NCI-H774 (cell line): ENCODE results near the gene GPC6.
"Not testable (repeated sequence)": the region's sequence is repeated elsewhere in the genome, so short reads cannot be mapped to it uniquely, and the experiment has no call there.

ENCODE experiments used
- DNase-seq: peaks from one replicate; lab custom pipeline; 2025; lab: John Stamatoyannopoulos, UW

The GPC6 gene

GRCh38 chr13:94302847-94303565 lies 1076.4 kb downstream of the GPC6 start:
- not testable (repeated sequence) for DNase-seq

- no peak for DNase-seq
Measured at GRCh38 chr13:94303644-94304174, 1077.1 kb downstream of the GPC6 start.

GRCh38 chr13:94305033-94305432 lies 1078.4 kb downstream of the GPC6 start:
- no peak for DNase-seq

- DNase-seq: no peak
Measured at GRCh38 chr13:94305463-94305862, 1078.9 kb downstream of the GPC6 start.

GRCh38 chr13:94305934-94306333 lies 1079.3 kb downstream of the GPC6 start:
- no peak for DNase-seq

GRCh38 chr13:94308832-94309231 lies 1082.2 kb downstream of the GPC6 start:
- DNase-seq: no peak

- no peak for DNase-seq
Measured at GRCh38 chr13:94309576-94309975, 1083.0 kb downstream of the GPC6 start.

- DNase-seq: no peak
Measured at GRCh38 chr13:94309997-94310855, 1083.6 kb downstream of the GPC6 start.

- DNase-seq: no peak
Measured at GRCh38 chr13:94311893-94312292, 1085.3 kb downstream of the GPC6 start.

GRCh38 chr13:94312511-94313216 lies 1086.1 kb downstream of the GPC6 start:
- DNase-seq: no peak

- no peak for DNase-seq
Measured at GRCh38 chr13:94313321-94313910, 1086.8 kb downstream of the GPC6 start.

GRCh38 chr13:94313926-94314325 lies 1087.3 kb downstream of the GPC6 start:
- DNase-seq: no peak

- no peak for DNase-seq
Measured at GRCh38 chr13:94315188-94315587, 1088.6 kb downstream of the GPC6 start.

- no peak for DNase-seq
Measured at GRCh38 chr13:94317063-94317491, 1090.5 kb downstream of the GPC6 start.

- DNase-seq: no peak
Measured at GRCh38 chr13:94318418-94318817, 1091.8 kb downstream of the GPC6 start.

- no peak for DNase-seq
Measured at GRCh38 chr13:94319501-94319900, 1092.9 kb downstream of the GPC6 start.

- DNase-seq: no peak
Measured at GRCh38 chr13:94322925-94323763, 1096.5 kb downstream of the GPC6 start.

- no peak for DNase-seq
Measured at GRCh38 chr13:94323764-94324758, 1097.5 kb downstream of the GPC6 start.

GRCh38 chr13:94324767-94325540 lies 1098.3 kb downstream of the GPC6 start:
- no peak for DNase-seq
